GM18909 (cell line): ENCODE results near the gene ASPSCR1.
"Not testable (repeated sequence)": the region's sequence is repeated elsewhere in the genome, so short reads cannot be mapped to it uniquely, and the experiment has no call there.

Source experiments
- ATAC-seq: cut with Tn5 transposase; IDR thresholded peaks from one replicate; pipeline ENCODE4 v1.9.1; 2021; ENCODE audit warnings: mild to moderate bottlenecking; ENCODE audit not compliant: unreplicated experiment, poor library complexity

The ASPSCR1 gene

DNA sequence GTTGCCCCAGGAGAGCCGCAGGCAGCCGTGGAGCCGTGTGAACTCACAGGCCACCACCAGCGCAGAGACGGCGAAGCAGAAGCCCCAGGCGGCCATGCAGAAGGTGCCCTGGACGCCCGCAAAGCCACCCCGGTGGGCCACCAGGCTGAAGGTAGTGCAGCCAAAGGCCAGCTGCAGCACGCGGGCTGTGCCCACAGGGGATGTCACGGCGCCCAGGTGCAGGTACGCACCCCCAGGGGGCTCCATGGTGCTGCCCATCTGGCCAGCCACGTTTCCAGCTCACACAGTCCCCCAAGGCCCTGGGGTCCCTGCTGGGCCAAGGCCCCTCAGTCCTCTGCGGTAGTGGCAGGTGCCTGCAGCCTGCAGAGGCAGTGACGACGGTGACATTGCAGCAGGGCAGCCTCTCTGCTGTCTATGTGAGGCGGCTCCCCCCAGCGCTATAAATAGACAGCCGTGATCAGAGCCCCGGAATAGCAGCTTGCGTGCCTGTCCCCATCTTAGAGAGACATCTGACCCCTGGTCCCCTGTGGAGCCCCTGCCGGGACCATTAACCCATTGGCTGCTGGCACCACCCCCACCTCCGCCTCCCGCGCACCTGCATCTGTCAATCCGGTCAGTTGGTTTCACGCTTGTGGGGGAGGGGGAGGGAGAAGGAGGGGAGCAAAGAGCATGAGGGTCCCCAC lies 35.8 kb upstream of the ASPSCR1 start:
- no peak for ATAC-seq

DNA sequence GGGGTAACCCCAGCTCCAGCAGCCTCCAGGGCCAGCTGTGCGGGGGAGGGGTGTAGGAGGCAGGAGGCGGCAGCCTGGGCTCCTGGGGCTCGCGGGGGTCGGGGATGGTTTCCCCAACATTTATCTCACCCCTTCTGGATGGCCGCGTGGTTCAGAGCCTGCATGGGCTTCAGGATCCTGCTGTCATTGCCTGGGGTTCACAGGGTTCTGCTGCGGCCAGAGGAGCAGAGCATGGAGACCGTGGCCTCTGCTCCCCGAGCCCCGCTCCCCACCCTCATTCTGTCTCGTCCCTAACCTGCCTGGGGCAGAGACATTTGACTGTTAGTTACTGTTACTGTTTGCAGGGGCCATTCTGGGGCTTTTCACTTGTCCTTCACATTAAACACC lies 35.3 kb upstream of the ASPSCR1 start:
- no peak for ATAC-seq

DNA sequence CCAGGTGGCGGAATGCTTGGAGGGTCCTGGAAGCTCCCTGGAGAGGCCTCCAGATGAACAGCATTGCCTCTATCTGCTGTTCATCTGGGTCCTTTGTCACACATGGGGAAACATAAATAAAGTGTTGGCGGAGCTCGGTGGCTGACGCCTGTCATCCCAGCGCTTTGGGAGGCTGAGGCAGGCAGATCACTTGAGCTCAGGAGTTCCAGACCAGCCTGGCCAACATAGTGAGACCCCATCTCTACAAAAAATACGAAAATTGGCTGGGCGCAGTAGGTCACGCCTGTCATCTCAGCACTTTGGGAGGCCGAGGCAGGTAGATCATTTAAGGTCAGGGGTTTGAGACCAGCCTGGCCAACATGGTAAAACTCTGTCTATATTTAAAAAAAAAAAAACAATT lies 32.6 kb upstream of the ASPSCR1 start:
- no peak for ATAC-seq

DNA sequence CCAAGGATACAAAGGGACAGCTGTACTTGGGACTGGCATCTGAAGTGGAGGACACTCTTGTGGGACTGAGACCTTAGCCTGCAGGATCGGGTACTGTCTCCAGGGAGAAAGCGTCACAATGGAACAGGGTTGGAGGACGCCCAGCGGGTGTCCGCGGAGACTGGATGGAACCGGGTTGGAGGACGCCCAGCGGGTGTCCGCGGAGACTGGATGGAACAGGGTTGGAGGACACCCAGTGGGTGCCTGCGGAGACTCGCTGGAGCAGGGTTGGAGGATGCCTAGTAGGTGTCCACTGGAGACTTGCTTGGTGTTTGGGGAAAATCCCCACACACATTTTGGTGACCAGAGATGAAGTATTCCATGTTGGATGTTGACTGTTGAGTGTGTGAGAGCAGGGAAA lies 30.2 kb upstream of the ASPSCR1 start, which contains the start of gene MYADML2:
TSS of gene MYADML2 (minus strand) at position 45 of the 400 bp plus-strand sequence. CDS start 5,492 bp downstream, outside the sequence.
- no peak for ATAC-seq

DNA sequence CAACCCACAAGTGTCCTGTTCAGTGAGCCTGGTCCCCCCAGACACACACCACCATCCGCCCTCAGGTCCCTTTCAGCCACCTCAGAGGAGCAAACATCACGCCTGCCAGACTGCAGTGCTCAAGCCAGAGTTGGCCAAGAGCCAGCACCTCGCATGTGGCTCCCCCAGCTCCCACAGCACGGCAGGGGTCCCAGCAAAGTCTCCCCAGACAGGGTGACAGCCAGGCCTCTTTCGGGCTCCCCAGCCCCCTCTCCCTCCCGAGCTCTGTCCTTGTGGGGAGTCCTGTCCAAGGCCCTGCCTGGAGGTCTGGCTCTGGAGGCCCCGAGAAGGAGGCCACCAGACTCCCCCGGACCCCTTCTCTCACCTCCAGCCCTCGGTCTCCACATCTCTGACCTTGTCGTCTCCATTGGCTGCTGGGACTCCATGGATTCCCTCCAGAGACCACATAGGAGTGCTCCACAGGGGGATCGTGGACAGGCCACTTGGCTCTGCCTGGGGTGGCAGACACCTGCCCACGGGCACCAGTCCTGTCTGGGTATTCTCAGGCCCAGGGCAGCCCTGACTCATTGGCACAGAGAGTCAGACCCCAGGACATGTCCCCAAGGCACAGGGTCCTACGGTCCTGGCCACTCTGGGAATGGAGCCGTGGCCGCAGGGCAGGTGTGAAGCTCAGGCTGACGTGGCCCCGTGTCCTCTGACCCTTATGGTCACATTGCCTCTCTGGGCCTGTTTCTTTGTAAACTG lies 28.6 kb upstream of the ASPSCR1 start:
- no peak for ATAC-seq

DNA sequence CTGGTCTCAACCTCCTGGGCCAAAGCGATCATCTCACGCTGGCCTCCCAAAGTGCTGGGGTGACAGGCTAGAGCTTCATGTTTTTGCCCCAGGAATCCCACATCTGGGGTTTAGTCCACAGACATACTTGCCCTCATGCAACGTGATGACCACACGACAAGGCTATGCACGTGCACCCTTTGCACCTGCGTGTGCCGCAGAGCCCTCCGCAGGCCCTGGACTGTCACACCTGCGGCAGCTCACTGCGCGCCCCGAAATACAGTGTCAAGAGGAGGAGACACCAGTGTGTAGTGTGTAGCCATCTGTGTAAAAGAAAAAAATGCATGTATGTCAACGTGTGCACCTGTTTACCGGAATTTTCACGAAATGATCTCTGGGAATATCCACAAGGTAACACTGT lies 26.9 kb upstream of the ASPSCR1 start:
- no peak for ATAC-seq

DNA sequence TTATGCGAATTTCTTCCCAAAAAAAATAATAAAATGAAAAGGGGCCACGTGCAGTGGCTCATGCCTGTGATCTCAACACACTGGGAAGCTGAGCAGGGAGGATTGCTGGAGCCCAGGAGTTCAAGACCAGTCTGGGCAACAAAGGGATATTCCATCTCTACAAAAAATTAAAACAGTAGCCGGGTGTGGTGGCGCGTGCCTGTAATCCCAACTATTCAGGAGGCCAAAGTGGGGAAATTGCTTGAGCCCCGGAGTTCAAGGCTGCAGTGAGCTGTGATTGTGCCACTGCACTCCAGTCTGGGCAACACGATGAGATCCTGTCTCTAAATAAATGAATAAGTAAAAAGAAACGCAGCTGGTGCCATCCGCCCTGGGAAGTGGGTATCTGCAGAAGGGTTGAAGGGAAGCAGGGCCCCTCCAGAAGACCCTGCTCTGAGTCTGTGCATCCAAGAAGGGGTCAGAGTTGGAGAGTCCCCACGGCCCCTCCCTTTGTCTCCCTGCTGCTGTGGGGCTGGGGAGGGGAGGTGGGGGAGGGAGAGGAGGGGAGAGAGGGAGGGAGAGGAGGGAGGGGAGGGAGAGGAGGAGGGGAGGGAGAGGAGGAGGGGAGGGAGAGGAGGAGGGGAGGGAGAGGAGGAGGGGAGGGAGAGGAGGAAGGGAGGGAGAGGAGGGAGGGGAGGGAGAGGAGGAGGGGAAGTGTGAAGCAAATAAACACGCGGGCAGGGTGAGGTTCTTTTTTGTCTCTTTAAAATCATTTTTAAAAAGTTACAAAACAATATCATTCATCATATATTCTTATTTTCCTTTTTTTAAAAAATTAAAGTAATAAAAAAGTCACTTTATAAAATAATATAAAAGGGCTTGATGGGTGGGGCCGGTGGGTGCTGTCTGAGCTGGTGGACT lies 25.4 kb upstream of the ASPSCR1 start:
- ATAC-seq: no peak

DNA sequence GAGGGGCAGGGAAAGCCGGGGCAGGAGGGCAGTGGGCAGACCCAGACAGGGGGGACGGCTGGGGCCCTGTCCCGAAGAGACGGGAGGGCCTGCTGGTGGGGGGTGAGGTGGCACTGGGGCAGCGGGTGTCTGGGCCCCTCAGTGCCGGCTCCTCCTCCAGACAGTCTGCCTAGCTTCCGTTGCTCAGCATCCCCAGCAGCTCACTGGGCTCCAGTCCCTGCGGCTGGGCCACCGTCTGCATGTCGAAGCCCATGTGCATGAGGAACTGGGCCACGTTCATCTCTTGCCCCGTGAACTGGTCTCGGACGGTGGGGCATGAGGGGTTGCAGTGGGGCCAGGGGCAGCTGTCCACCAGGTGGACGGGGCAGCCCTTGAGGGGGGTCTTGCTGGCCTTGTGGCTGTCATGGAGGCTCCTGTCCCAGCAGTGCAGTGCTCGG lies 24.6 kb upstream of the ASPSCR1 start:
- ATAC-seq: no peak

DNA sequence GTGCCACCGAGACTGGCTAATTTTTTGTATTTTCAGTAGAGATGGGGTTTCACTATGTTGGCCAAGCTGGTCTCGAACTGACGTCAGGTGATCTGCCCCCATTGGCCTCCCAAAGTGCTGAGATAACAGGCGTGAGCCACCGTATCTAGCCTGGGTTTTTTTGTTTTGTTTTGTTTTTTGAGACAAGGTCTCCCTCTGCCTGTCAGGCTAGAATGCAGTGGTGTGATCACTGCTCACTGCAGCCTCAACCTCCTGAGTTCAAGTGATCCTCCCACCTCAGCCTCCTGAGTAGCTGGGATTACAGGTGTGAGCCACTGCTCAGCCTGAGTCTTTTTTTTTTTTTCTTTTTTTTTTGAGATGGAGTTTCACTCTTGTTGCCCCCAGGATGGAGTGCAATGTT lies 24.0 kb upstream of the ASPSCR1 start:
- ATAC-seq: not testable (repeated sequence)

DNA sequence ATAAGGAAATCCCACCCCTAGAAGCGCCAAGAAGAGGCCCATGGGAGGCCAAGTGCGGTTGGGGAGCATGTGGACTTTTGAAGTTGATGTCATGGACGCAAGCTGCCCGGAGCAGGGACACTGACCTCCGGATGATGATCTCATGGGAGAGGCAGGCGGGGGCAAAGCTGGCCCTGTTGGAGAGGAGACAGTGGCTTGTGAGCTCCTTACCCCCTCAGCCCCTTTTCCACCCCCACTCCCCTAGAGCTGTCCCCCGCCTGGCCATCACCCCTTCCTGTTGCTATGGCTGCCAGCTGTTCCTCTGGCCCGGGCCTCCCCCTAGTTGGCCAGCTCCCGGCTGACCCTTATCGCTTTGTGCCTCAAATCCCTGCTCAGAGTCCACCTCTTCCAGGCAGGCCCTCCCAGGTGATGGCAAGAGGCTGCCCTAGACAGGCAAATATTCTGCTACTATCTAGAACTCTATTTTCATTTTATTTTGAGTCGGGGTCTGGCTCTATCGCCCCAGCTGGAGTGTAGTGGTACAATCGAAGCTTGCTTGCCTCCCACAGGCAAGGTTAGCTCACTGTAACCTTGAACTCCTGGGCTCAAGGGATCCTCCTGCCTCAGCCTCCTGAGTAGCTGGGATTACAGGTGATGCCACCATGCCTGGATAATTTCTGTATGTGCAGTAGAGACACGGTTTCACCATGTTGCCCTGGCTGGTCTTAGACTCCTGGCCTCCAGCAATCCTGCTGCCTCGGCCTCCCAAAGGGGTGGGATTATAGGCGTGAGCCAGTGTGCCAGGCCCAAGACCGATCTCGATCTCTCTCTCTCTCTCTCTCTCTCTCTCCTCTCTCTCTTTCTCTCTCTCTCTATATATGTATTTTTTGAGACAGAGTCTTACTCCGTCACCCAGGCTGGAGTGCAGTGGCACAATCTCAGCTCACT lies 23.0 kb upstream of the ASPSCR1 start:
- no peak for ATAC-seq

DNA sequence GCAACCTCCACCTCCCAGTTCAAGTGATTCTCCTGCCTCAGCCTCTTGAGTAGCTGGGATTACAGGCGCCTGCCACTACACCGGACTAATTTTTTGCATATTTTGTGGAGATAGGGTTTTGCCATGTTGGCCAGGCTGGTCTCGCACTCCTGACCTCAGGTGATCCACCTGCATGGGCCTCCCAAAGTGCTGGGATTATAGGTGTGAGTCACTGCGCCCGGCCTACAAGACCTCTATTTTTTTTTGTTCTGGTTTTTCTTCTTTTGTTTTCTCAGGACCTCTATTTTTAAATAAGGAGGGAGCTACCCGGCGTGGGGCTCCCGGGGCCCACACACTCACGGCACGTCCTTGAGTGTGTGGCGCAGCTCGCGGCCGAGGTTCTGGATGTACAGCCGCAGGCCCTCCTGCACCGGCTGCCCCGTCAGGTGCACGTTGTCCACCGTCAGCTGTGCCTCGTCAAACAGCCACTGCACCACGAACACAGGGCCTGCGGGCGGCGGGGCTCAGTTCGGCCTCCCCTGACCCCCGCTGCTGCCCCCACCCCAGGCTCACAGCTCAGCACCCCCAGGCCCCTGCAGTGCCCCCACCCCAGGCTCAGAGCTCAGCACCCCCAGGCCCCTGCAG lies 22.3 kb upstream of the ASPSCR1 start:
- ATAC-seq: no peak

DNA sequence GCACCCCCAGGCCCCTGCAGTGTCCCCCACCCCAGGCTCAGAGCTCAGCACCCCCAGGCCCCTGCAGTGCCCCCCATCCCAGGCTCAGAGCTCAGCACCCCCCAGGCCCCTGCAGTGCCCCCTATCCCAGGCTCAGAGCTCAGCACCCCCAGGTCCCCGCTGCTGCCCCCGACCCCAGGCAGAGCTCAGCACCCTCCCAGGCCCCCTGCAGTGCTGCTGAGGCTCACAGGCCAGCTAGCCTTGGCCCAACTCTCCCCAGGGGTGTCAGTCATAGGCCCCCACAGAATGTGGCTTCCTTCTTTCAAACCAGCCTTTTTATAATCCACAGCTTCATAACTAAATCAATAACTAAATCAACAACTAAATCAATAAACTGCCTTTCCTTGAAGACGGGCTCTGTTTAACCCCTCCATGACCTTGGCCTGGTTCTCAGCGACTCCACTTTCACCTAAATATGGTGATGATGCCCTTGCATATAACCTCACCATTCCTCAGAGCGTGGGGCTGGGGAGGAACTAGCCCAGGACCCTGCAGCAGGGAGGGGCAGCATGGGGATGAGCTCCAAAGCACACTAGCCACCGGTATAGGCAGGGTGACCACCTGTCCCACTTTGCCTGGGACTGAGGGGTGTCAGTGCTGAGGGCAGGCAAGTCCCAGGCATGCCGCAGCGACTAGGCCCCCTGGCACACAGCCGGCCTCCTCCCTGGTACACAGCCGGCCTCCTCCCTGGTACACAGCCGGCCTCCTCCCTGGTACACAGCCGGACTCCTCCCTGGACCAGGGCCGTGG lies 21.5 kb upstream of the ASPSCR1 start:
- ATAC-seq: no peak

DNA sequence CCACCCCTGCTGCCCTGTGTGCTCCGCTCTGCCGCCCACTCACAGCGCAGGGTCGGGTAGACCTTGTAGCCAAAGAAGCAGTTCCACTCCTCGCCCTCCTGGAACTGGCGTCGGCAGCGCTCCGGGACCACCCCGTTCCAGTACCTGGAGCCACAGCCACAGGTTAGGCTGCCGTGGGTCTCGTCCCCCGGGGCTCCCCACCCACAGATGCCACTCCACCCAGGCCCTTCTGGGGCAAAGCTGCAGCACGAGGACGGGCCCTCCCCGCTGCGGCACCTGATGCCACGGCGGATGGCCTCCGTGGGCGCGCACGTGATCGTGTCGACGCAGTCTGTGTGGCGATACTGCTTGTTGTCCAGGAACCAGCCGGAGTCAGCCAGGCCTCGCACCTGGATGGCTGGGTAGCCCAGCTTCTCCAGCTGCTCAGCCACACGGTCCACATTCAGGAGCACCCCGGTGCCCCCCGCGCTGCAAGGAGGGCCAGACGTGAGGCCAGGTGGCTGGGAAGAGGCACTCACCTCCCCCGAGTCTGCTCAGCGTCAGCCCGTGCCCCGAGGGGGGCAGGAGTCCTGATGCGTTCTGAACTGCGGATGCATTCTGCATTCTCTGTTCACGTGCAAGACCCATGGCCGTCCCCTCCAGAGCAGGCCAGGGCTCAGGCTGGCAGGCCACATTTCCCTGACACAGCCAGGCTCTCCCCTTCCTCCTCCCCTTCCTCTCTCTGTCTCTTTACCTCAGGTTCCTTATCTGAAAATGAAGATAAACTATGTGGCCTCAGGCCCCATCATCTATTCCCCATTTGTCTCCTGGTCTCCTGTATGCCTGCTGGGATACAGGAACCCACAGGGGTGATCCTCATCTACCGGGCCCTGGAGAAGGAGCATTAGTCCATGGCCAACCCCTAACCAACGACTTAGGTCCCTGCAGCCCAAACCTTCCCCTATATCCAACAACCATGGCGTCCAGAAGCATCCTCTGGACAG lies 20.5 kb upstream of the ASPSCR1 start:
- ATAC-seq: no peak

DNA sequence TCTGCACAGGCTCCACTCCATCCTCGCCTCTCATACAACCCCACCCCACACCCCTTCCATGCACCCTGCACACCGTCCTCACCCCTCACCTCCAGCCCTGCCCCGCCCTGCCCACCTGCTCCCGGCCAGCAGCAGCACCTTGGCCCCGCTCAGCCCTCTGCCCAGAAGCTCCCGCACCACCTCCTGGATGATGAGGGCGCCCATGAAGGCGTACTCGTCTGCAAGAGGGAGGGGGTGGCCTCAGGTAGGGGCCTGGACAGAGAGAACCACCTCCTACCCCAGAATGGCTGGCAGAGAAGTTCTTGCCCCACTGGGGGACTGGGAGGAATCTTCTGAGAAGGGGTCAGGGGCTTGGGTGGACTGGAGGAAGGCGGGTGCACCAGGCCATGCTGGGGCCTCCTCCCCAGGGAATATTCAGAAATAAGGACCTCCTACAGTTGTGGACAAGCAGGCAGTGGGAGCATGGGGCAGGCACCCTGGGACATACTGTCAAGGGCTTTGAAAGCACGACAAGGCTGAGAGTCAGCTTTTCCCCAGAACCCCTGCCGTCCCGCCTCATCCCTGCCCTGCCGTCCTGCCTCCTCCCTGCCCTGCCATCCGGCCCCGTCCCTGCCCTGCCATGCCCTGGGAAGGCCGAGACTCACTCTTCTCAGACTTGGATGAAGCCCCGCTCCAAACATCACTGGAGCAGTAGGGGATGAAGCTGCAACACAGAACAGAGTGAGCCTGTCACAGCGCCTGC lies 19.6 kb upstream of the ASPSCR1 start:
- ATAC-seq: no peak

DNA sequence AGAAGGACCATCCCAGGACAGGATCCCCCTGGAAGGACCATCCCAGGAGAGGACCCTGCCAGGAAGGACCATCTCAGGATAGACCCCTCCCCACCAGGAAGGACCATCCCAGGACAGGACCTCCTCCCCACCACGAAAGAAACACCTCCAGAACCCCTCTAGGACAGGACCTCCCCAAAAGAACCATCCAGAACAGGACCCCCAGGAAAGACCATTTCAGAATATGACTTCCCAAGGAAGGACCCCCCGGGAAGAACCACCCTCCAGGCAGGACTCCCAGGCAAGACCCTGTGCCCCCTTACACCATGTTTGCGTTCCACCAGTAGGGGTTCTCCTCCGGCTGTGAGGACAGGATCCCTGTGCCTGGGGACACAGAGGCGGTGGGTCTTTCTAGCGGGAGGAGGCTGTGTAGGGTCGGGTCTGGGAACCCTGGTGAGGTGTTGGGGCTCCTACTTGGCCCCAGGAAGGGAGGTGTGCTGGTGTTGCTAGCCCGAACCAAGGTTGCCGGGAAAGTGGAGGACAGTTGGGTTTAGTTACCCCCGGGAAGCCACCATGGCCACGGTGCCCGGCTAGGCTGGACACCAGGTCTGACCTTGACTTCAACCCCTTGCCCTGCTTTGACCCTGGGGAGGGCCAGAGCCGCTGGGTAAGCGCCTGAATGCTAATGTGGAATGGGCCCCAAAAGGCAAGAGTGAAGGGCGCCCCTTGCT lies 18.6 kb upstream of the ASPSCR1 start:
- no peak for ATAC-seq
